Measurements from ENCODE around the gene IFI27L1. TPM values are rescaled to one million over a fixed set of nuclear protein-coding genes. Genes with fewer than 3 reads are reported as not detected.

The IFI27L1 gene
- total and polyA plus RNA-seq, 2 donors (not counting 1 experiment from before 2014, with no cell fraction given) = 14.4 to 20.3 TPM

DNA sequence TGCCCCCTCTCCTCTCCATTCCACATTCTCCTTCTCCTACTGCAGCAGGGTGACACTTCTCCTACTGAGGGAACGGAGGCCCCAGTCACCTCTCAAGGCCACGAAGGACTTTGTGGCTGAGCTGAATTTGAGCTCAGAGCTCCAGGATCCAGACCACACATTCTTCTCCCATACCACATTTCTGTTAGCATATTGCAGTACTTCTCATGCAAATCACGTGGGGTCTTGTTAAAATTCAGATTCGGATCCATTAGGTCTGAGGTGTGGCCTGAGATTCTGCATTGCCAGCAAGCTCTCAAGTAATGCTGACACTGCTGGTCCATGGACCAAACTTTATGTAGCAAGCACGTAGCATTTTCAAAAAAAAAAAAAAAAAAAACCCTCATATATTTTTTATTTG lies 57.9 kb downstream of the IFI27L1 start:
- no peak overlapping the region for H3K4me3 ChIP-seq (replicated peaks in 1 of 4; ENCODE audit: control extremely low read depth in 1 of 4, insufficient read depth in 1 of 4, low read depth in 3 of 4, low read length in 4 of 4)
- TF ChIP-seq EZH2 (IDR thresholded peaks at IDR 0.05; ENCODE audit: low read length, missing control alignments) = no peak
- TF ChIP-seq, protein P1, sequence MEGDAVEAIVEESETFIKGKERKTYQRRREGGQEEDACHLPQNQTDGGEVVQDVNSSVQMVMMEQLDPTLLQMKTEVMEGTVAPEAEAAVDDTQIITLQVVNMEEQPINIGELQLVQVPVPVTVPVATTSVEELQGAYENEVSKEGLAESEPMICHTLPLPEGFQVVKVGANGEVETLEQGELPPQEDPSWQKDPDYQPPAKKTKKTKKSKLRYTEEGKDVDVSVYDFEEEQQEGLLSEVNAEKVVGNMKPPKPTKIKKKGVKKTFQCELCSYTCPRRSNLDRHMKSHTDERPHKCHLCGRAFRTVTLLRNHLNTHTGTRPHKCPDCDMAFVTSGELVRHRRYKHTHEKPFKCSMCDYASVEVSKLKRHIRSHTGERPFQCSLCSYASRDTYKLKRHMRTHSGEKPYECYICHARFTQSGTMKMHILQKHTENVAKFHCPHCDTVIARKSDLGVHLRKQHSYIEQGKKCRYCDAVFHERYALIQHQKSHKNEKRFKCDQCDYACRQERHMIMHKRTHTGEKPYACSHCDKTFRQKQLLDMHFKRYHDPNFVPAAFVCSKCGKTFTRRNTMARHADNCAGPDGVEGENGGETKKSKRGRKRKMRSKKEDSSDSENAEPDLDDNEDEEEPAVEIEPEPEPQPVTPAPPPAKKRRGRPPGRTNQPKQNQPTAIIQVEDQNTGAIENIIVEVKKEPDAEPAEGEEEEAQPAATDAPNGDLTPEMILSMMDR (conservative IDR thresholded peaks at IDR 0.05 in 1 of 2, IDR thresholded peaks at IDR 0.05 in 1 of 2; ENCODE audit: low read depth in 1 of 2, low read length in 2 of 2) = no peak
- H2AFZ ChIP-seq (ENCODE audit: low read length) = no peak overlapping the region
- H3K4me2 ChIP-seq (ENCODE audit: extremely low read depth, insufficient read depth, low read length) = no peak overlapping the region
- no peak overlapping the region for H3K27ac ChIP-seq (ENCODE audit: insufficient read depth, low read length)
- no peaks in the 10 kb centered on the region for H3K36me3 ChIP-seq (ENCODE audit: control insufficient read depth, insufficient read depth, low read length)
- no peaks in the 10 kb centered on the region for H3K4me1 ChIP-seq (ENCODE audit: control insufficient read depth, extremely low read depth, insufficient read depth, low read length)
- no peak overlapping the region for H3K9ac ChIP-seq (ENCODE audit: insufficient read depth, low read length)
- no peaks in the 10 kb centered on the region for H3K79me2 ChIP-seq (ENCODE audit: control insufficient read depth, insufficient read depth, low read length)
- peak in 1 of 2 donors; percentile 17 for DNase-seq (ENCODE audit: low read depth in 2 of 2)
- no peaks in the 10 kb centered on the region for H3K27me3 ChIP-seq (ENCODE audit: control insufficient read depth, insufficient read depth, low read length)
- no peaks in the 10 kb centered on the region for H4K20me1 ChIP-seq (ENCODE audit: control insufficient read depth, extremely low read depth, insufficient read depth, low read length)
- no peaks in the 10 kb centered on the region for H3K9me3 ChIP-seq (ENCODE audit: control insufficient read depth, insufficient read depth, low read depth, low read length)

DNA sequence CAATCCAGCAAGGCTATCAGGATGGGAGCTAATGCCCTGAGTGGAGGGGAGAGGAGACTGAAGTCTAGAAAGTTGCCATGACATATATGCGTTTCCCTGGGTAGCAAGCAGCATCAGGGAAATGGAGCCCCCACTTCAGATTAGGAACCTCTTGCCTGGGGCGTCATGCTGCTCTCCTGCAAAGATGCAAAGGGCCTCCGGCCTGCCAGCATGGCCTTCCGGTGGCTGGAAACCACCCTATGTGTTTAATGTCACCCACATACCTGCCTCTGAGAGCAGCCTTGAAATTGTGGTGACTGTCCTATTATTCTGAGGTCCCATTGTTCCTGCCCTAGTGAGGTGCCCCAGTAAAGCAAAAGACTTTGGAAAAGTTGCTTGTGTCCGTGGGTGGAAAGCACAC lies 58.3 kb downstream of the IFI27L1 start:
- Histone ChIP-seq H3K36me3 (ENCODE audit: control insufficient read depth, insufficient read depth, low read length) (no peaks in the 10 kb centered on the region), H3K27me3 (ENCODE audit: control insufficient read depth, insufficient read depth, low read length) (no peaks in the 10 kb centered on the region), H3K4me2 (ENCODE audit: extremely low read depth, insufficient read depth, low read length) (no peak overlapping the region), H3K79me2 (ENCODE audit: control insufficient read depth, insufficient read depth, low read length) (no peaks in the 10 kb centered on the region), H3K4me1 (ENCODE audit: control insufficient read depth, extremely low read depth, insufficient read depth, low read length) (no peaks in the 10 kb centered on the region), H2AFZ (ENCODE audit: low read length) (no peak overlapping the region), H3K9me3 (ENCODE audit: control insufficient read depth, insufficient read depth, low read depth, low read length) (no peaks in the 10 kb centered on the region), H3K4me3 (replicated peaks in 1 of 4; ENCODE audit: control extremely low read depth in 1 of 4, insufficient read depth in 1 of 4, low read depth in 3 of 4, low read length in 4 of 4) (no peak overlapping the region), H3K27ac (ENCODE audit: insufficient read depth, low read length) (no peak overlapping the region), H4K20me1 (ENCODE audit: control insufficient read depth, extremely low read depth, insufficient read depth, low read length) (no peaks in the 10 kb centered on the region), H3K9ac (ENCODE audit: insufficient read depth, low read length) (no peak overlapping the region)
- no peak for TF ChIP-seq EZH2 (IDR thresholded peaks at IDR 0.05; ENCODE audit: low read length, missing control alignments)
- TF ChIP-seq, protein P1 (conservative IDR thresholded peaks at IDR 0.05 in 1 of 2, IDR thresholded peaks at IDR 0.05 in 1 of 2; ENCODE audit: low read depth in 1 of 2, low read length in 2 of 2) = no peak
- no peak for DNase-seq (ENCODE audit: low read depth in 2 of 2)

DNA sequence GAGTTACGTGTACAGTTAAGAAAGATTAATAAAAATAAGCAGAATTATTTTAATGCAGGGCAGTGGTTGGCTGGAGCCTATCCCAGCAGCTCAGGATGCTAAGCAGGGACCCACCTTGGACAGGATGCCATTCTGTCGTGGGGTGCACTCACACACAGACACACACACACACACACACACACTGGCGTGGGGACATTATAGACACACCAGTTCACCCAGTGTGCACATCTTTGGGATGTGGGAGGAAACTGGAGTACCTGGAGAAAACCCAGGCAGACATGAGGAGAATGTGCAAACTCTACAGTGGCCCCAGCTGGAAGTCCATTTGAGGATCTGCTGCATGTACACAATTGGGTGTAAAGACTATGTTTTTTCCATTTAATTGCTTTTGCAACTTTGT lies 61.1 kb downstream of the IFI27L1 start:
- H3K27ac ChIP-seq (ENCODE audit: insufficient read depth, low read length) = no peak overlapping the region
- no peaks in the 10 kb centered on the region for H3K79me2 ChIP-seq (ENCODE audit: control insufficient read depth, insufficient read depth, low read length)
- H3K4me3 ChIP-seq (replicated peaks in 1 of 4; ENCODE audit: control extremely low read depth in 1 of 4, insufficient read depth in 1 of 4, low read depth in 3 of 4, low read length in 4 of 4) = no peak overlapping the region
- H2AFZ ChIP-seq (ENCODE audit: low read length) = no peak overlapping the region
- DNase-seq (ENCODE audit: low read depth in 2 of 2) = no peak
- no peaks in the 10 kb centered on the region for H3K9me3 ChIP-seq (ENCODE audit: control insufficient read depth, insufficient read depth, low read depth, low read length)
- TF ChIP-seq, protein P1 (conservative IDR thresholded peaks at IDR 0.05 in 1 of 2, IDR thresholded peaks at IDR 0.05 in 1 of 2; ENCODE audit: low read depth in 1 of 2, low read length in 2 of 2) = no peak
- TF ChIP-seq EZH2 (IDR thresholded peaks at IDR 0.05; ENCODE audit: low read length, missing control alignments) = no peak
- no peak overlapping the region for H3K9ac ChIP-seq (ENCODE audit: insufficient read depth, low read length)
- no peak overlapping the region for H3K4me2 ChIP-seq (ENCODE audit: extremely low read depth, insufficient read depth, low read length)
- H4K20me1 ChIP-seq (ENCODE audit: control insufficient read depth, extremely low read depth, insufficient read depth, low read length) = no peaks in the 10 kb centered on the region
- no peaks in the 10 kb centered on the region for H3K36me3 ChIP-seq (ENCODE audit: control insufficient read depth, insufficient read depth, low read length)
- no peaks in the 10 kb centered on the region for H3K4me1 ChIP-seq (ENCODE audit: control insufficient read depth, extremely low read depth, insufficient read depth, low read length)
- H3K27me3 ChIP-seq (ENCODE audit: control insufficient read depth, insufficient read depth, low read length) = no peaks in the 10 kb centered on the region

Data from fibroblast of lung (primary cell).